ENCODE data around the gene HOMER3. TPM values are rescaled to one million over a fixed set of nuclear protein-coding genes. Genes with fewer than 3 reads are reported as not detected.
"Not testable (repeated sequence)": the region's sequence is repeated elsewhere in the genome, so short reads cannot be mapped to it uniquely, and the experiment has no call there.

HOMER3 gene
- total RNA-seq, 3 donors from 2014 or later: 2.2 to 18.0 (median 6.5) TPM

DNA sequence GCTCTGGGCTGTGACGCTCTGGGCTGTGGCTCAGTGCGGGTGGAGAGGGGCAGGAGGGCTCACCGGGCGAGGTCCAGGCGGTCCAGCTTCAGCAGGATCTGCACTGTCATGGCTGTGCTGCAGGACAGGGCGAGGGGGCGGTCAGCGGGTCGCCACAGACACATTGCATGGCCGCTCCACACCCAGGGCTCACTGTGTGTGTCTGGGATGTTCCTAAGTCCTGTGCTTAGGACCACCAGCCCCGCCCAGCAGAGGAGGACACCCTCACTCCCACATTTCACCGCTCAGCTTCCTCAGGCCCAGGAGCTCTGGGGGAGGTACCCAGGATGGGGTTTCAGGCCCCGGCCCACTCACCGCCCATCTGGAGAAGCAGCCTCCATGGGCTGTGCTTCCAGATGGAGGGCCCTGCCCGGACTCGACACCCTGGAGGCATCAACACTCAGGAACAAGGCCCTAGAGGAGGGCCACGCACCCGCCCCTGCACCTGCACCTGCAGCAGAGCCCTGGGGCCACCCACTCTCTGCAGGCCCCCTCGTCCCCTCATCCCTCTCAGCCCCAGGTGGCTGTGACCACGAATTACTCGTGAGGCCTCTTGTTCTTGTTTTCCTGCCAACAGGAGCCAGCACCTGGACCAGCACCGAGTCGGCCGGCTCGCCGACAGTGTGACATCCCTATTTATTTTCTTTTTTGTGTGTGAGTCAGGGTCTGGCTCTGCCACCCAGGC lies 35.3 kb downstream of the HOMER3 start:
- DNase-seq (no peak), ATAC-seq (no peak)
- intact Hi-C loops (cut with DNase I, micrococcal nuclease): no loop called here
- TF ChIP-seq, protein P1, sequence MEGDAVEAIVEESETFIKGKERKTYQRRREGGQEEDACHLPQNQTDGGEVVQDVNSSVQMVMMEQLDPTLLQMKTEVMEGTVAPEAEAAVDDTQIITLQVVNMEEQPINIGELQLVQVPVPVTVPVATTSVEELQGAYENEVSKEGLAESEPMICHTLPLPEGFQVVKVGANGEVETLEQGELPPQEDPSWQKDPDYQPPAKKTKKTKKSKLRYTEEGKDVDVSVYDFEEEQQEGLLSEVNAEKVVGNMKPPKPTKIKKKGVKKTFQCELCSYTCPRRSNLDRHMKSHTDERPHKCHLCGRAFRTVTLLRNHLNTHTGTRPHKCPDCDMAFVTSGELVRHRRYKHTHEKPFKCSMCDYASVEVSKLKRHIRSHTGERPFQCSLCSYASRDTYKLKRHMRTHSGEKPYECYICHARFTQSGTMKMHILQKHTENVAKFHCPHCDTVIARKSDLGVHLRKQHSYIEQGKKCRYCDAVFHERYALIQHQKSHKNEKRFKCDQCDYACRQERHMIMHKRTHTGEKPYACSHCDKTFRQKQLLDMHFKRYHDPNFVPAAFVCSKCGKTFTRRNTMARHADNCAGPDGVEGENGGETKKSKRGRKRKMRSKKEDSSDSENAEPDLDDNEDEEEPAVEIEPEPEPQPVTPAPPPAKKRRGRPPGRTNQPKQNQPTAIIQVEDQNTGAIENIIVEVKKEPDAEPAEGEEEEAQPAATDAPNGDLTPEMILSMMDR (IDR thresholded peaks at IDR 0.05): no peak
- Histone ChIP-seq H3K36me3 (ENCODE audit: low read depth) (peaks cover 6% of the 10 kb centered on the region), H3K9me3 (no peaks in the 10 kb centered on the region), H3K4me3 (no peak overlapping the region), H3K4me1 (ENCODE audit: low read depth) (no peaks in the 10 kb centered on the region)

DNA sequence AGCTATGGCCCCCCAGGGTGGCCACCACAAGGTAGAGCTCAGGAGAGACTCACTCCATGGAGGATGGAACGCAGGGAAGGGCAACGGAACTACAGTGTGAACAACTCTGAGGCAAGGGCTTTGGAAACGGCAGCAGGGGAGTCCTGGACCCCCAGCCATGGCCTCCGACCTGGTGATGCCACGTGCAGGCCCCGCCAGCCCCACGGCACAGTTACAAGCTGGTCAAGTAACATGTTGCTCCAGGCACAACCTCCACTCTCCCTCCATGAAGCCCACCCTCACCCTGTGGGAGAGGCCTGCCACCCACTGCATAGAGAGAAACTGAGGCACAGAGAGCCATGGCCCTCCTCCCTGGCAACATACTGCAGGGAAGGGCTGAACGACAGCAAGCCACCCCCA lies 36.0 kb downstream of the HOMER3 start:
- DNase-seq: no peak
- Histone ChIP-seq H3K36me3 (ENCODE audit: low read depth) (peaks cover 6% of the 10 kb centered on the region), H3K4me1 (ENCODE audit: low read depth) (no peaks in the 10 kb centered on the region), H3K4me3 (no peak overlapping the region), H3K9me3 (no peaks in the 10 kb centered on the region)
- no peak for ATAC-seq
- TF ChIP-seq, protein P1 (IDR thresholded peaks at IDR 0.05): no peak
- intact Hi-C loops (cut with DNase I, micrococcal nuclease): no loop called here

DNA sequence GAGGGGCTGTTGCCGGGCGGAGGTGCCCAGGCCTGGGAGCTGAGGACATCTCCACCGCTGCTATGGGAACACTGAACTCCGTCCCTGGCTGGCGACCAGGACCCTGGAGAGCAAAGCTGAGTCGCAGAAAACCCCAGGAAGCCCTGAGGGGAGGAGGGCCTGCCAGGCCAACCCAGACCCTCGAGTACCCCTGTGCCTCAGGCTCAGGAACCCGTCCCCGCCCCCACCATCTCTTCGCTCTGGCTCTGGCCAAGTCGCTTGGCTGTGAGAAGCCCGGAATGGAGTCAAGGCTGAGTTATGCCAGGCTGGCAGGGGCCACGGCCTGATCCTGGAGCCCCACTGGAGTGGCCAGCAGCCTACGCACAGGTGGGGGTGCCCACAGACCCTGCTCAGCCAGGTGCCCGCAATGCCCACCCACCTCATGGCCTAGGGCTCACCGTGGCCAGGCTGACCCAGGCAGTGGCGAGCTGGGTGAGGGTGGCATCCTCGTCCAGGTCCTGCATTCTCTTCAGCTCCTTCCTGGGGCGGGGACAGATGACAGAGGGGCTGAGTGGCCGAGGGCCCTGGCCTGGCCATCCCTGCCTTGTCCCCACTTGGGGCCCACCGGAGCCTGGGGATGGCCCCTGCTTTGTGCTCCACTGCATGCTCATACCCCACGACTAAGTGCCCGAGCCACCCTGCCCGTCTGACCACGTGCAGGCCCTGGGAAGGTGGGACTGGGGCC lies 36.5 kb downstream of the HOMER3 start:
- Histone ChIP-seq H3K9me3 (no peaks in the 10 kb centered on the region), H3K4me1 (ENCODE audit: low read depth) (no peaks in the 10 kb centered on the region), H3K4me3 (no peak overlapping the region), H3K36me3 (ENCODE audit: low read depth) (peaks cover 6% of the 10 kb centered on the region)
- intact Hi-C loops (cut with DNase I, micrococcal nuclease): no loop called here
- TF ChIP-seq, protein P1 (IDR thresholded peaks at IDR 0.05): no peak
- no peak for DNase-seq
- no peak for ATAC-seq

DNA sequence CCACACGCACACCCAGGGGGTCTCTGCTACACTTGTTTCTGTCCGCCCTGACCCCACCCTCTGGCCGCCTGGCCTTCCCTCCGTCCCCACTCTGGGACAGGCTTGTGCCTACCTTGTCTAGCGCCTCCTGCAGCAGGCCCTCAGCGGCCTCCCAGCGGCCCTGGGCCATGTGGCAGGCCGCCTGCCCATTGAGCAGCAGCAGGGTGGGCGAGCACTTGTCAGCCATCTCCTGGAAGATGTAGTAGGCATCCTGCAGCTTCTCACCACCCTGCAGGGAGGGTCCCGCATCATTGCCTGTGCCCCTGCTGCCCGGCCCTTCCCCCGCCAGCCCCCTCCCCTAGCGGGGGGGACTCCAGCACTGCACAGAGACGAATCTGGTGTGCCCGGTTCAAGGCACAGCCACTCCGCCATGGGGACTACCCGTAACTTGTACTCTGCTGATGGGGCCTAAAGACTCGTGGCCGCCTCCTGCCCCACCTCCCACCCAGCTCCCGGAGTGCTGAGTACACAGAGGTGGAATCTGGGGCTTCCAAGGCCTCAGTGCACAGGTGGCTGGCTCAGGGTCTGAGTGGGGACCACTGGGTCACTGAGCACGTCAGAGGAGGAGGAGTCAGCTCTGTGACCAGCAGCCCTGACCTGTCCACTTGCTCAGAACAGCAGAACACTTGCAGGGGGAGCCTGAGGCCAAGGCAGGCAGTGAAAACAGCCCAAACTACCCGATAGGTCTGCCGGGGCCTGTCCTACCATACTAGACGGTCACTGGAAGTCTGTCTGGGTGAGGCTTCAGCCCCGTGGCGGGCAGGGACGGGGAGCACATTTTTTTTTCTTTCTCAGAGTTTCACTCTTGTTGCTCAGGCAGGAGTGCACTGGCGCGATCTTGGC lies 37.6 kb downstream of the HOMER3 start:
- TF ChIP-seq, protein P1 (IDR thresholded peaks at IDR 0.05): no peak
- intact Hi-C loops (cut with DNase I, micrococcal nuclease): no loop called here
- H3K4me1 ChIP-seq (ENCODE audit: low read depth): no peaks in the 10 kb centered on the region
- peaks cover 6% of the 10 kb centered on the region for H3K36me3 ChIP-seq (ENCODE audit: low read depth)
- H3K9me3 ChIP-seq: no peaks in the 10 kb centered on the region
- no peak for DNase-seq
- no peak for ATAC-seq
- H3K4me3 ChIP-seq: no peak overlapping the region

DNA sequence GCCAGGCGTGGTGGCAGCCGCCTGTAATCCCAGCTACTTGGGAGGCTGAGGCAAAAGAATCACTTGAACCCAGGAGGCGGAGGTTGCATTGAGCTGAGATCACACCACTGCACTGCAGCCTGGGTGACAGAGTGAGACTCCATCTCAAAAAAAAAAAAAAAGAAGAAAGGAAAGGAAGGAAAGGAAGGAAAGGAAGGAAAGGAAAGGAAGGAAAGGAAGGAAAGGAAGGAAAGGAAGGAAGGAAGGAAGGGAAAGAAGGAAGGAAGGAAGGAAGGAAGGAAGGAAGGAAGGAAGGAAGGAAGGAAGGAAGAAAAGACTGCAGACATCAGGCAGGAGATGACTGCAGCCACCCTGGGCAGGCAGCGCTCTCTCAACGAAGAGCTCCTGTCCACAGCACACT lies 38.5 kb downstream of the HOMER3 start:
- not testable (repeated sequence) for H3K36me3 ChIP-seq (ENCODE audit: low read depth)

More for the DNA sequence above, 38.5 kb downstream of the HOMER3 start:
- H3K4me1 ChIP-seq (ENCODE audit: low read depth); intact Hi-C loops (cut with DNase I, micrococcal nuclease); H3K4me3 ChIP-seq; DNase-seq; H3K9me3 ChIP-seq; ATAC-seq: not testable (repeated sequence)

Measured in mucosa of descending colon (tissue), 3 donors.